Stimulated activated CD4-positive, alpha-beta T cell treated with anti-CD3 and anti-CD28 coated beads, Interleukin-1b, Interleukin-23, amount 100 ng/mL, for 4 hours (primary cell): ENCODE data around the gene PRKCE.

ENCODE experiments used
- DNase-seq, 2 donors: peaks; one replicate each; pipeline ENCODE4 v3.0.0-alpha.2; 2020; ENCODE audit warnings: low read depth in 2 of 2

The PRKCE gene

DNA sequence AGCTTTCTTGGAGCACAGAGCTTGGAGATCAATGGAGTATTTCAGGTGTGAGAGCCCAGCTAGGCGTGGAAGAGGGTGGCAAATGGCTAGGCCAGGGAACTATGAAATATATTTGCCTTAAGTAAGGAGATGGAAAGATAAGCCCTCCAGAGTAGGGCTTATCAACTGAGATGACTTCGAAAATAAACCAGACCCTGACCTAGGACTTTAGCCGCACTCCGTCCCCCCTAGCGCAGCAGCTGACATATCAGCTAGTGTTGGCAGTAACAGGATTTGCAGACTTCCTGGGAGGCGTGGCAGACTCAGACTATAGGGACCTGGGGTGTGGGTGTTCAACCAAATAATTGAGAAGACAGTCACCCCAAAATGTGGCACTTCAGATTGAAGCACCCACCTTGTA, 518.0 kb downstream of the PRKCE start:
- no peak for DNase-seq

DNA sequence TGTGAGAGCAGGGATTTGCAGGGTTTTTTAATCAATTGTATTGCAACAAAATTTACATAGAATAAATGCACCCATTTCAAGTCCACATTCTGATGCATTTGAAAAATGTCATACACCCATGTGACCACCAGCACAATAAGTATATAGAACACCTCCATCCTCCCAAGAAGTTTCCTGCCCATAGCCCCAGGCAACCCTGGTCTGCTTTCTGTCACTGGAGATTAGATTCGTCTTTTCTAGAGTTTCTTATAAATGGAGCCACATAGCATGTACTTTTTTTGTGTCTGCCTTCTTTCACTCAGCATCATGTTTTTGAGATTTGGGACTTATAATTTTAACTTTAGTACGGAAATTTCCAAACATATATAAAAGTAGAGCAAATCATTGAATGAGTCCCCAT, 518.6 kb downstream of the PRKCE start:
- DNase-seq, result no peak

- no peak for DNase-seq
These were observed 519.3 kb downstream of the PRKCE start for GRCh38 chr2:46170611-46171350.

DNA sequence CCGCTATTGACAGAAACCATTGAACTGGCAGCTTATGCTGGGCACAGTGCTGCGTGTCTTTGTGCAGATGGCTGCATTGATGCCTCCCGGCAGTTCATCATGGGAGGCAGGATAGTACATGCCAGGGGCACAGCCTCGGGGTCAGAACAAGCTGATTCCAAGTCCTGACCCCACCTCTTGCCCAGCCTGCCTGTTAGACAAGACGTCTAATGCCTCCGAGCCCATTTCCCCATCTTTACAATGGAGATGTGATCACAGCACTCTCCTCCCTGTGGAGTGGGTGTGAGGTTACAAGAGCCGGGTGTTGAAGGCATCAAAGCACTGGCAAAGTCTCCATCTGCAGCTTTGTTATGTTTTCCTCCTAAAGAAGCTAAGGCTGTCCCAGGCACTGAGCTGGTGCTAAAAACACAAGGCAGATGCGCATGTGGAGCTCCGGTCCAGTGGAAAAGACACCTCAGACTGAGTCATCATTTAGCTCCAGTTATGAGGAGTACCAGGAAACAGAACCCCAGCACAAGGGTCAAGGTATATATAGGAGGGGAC, 520.0 kb downstream of the PRKCE start:
- no peak for DNase-seq

DNA sequence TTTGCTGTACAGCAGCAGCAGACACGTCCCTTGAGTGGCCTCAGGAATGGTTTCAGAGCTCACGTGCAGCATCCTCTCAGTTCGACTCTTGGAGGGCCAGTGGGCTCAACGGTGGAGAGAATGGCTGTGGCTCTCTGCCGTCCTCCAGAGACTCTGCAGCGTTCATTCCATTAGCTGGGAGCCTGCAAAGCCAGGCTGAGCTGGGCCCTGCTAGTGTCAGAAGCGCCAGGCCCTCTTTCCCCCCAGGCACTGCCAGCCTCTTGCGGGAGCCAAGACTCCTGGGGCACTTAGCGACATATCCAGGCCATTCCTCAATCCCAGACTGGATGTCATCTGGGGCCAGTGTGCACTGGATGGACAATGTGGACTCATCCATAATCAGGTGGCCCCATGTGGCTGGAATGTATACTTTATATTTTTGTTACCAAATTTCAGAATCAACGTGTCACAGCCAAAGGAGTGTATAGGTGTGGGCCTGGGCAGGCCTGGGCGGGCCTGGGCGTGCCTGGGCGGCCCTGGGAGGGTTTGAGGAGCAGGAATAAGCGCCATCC, 520.6 kb downstream of the PRKCE start:
- DNase-seq, result no peak

- no peak for DNase-seq
These were observed 521.6 kb downstream of the PRKCE start for GRCh38 chr2:46173030-46173429.

DNA sequence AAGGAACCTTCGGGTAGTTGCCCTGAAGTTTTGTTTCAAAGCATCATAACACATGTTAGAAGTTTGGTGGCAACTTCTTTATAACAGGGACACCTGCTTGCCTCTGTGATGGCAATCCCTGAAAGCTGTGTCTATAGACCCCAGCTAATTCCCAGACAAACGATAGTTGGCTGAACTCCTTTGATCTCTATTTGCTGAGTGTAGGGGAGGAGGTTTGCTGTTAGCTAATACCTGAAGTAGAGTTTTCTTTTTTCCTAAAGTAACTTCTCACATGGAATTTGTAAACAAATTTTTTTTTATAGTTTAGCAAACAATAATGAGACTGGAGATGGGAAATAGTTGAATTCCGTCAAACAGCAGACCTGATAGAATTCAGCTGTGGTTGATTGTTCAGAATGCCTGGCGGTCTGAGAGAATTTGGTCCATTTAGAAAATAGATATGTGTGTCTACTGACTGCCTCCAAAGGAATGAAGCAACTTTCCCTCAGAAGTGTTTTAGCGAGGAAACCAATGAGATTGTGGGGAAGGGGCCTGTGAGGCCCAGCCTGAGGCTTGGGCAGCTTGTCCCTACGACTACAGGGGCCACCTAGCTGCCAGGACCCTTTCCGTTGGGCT, 522.3 kb downstream of the PRKCE start:
- no peak for DNase-seq

- no peak for DNase-seq
These were observed 523.1 kb downstream of the PRKCE start for GRCh38 chr2:46174345-46175170.

DNA sequence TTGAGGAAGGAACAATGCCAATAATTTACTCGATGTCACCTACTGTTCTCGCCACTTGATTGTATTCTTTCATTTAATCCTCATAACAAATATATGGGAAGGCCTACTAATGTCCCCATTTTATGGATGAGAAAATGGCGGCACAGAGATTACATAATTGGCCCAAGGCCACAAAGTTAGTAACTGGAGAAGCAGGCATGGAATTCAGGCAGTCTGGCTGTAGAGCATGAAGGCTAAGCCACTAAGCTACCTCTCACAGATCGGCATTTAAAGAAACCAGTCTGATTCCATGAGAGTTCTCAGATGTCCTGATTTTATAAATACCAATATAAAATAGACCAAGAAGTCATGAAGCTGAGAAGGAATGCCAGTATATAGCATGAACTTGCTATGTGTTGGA, 523.9 kb downstream of the PRKCE start:
- DNase-seq, result no peak

- DNase-seq, result no peak
These were observed 526.1 kb downstream of the PRKCE start for GRCh38 chr2:46177461-46178089.

DNA sequence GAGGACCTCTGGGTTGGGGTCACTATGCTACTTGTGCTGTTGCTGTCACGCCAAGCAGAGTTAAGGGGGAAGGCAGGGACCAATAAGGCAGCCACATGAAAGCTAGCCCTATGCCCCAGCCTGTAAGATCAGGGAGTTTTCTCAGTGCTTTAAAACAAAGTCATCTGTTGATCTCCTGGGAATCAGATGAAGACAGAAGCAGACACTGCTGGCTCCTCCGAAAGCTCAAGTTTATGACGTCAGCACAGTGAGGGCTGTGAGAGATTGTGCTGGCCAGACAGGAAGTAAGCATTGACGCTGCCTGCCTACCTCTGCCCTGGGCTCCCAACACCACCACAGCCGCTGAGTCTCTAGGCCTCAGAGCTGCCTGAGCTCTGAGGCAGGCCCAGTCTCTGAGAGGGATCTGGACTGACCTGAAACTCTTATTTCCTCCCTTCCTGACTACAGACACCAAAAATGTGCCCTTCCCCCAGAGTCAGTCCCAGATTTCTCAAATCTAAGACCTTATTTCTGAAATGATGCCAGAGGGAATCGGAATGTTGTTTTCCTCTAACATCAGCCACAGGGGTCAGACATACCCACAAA, 527.7 kb downstream of the PRKCE start:
- peak in 1 of 2 donors; percentile 7 for DNase-seq

DNA sequence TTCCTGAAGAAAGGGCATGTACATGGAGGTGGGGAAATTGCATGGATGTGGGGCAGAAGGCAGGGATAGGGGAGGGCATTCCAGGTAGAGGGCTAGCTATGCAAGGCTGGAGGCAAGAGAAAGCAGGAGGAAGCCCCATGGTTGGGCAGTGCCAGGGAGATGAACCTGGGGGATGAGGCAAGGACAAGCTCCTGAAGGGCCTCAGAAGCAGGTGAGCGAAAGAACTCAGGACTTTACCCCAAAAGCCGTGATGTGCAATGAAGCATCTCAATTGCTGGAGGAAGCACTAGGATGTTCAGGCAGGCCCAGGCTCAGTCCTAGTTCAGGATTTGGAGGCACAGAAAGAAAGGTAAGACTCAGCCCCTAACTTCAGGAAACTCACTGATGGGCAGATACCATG, 528.7 kb downstream of the PRKCE start:
- DNase-seq, result no peak

DNA sequence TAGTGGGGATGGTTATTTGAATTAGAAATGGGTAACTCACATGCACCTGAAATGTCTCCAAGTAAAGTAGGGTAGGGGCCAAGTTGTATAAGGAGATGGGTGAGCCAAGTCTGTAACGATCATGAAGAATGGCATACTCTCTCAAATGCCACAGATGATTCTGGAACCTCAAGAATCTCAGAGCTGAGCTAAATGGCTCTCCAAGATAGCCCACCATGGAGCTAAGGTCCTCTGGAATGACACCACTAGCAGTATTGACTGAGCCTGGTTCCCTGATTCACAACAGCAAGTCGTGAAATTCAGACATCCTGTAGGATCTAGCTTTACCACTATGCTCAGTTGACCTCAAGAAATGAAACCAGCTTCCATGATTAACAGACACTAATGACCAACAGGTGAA, 529.8 kb downstream of the PRKCE start:
- no peak for DNase-seq

GRCh38 chr2:46181789-46182530, 530.5 kb downstream of the PRKCE start:
- no peak for DNase-seq

DNA sequence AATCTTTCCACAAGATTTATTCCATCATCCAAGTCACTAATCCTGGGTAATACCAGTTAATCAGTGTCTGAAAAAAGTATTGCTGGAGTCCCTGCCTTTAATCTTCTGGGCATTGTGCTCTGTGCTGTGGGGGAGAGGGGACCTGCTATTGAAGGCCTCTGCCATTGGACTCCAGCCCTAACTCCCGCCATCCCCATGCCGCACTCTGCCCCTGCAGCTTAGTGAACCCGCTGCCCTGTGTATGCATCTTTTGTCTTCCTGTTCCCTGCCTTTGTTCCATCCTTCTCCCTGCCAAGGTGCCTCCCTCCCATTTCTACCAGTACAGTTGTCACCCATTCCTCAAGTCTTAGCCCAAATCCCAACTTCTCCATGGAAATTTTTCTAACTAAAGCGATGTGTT, 532.0 kb downstream of the PRKCE start:
- no peak for DNase-seq

- no peak for DNase-seq
These were observed 533.5 kb downstream of the PRKCE start for GRCh38 chr2:46184794-46185583.

DNA sequence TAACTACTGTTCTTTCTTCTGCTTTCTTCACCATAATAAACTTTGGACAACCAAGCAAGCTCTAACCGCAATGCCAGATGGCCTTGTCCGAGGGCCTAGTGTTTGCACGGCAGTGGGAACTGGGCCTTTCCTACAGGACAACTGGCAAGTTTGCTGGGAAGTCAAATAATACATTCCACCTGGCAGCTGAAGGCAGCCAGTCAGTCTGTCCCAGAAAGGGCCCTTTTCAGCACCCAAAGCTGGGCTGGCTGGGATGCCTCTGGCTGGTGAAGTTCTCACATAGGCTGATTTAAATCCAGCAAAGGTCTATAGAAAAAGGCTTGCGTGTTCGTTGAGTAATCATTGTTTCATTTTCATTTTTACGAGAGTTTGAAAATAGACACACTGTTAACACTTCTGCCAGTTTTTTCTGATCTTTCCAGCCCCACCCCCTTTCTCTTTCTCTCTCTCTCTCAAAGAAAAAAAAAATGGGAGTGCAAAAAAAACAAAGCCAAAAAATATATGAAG, 535.7 kb downstream of the PRKCE start:
- DNase-seq, result peak in 1 of 2 donors; percentile 23

DNA sequence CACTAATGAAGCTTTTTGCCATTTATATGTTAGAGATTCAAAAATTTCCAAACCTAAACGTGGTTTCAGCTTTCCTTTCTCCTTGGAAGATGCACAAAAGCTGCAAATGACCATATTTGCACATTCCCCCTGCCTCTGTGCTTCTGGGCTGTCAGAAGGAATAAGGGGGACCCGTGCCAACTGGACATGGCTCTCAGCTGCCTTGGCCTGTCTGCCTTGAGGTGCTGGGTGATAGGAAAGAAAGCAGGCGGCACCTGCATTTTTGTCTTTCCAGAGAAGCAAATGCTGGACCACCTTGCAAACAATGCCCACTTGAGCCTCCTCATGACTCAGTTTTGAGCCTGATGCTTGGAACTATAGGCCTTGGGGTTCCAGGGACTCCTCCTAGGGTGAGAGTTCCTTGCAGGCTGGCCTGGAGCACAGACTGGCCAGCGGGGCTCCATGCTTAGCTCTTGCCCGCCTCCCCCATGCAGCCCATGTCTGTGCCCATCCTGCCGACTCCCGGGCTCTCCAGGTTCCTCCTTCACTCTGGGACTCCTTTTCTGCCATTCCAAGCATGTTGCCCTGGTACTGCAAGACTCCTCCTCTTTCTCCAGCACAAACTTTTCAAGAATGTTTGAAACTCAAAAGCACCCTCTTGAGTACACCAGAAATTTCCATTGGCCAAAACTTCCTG, 536.7 kb downstream of the PRKCE start:
- no peak for DNase-seq

GRCh38 chr2:46193356-46193755, 541.9 kb downstream of the PRKCE start:
- DNase-seq, result no peak
